ENCODE results near the gene WDFY2.

The WDFY2 gene

DNA sequence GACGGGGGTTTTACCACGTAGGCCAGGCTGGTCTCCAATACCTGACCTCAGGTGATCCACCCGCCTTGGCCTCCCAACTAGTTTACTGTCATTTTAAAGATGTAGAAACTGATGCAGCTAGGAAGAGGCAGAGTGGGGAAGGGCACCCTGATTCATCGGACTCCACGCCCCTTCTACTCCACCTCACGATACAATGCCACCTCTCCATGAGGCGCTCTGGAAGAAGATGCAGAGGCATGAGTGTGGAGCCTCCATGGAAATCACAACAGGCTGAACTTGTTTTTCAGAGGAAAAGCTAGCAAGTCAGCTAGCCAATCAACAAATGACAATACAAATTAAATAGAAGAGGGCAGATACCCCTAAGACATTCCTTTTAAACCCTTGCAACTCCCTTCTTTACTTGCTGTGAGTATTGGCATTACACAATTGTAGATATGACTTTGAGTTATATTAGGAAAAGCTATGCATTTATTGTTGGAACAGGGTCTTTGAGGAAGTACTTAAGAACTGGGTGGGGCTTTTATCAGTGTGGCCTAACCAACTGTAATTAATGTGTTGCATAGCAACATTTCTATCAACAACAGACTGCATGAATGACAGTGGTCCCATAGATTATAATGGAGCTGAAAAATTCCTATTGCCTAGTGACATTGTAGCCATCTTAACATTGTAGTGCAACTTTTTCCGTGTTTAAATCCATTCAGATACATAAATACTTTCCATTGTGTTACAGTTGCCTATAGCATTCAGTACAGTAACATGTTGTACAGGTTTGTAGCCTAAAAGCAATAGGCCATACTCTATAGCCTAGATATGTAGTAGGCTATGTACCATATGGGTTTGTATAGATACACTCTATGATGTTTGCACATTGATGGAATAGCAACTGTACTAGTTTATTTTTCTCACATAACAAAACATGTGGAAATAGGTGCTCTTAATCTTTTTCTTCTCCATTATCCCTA lies 17.6 kb downstream of the WDFY2 start:
- no peak for DNase-seq

DNA sequence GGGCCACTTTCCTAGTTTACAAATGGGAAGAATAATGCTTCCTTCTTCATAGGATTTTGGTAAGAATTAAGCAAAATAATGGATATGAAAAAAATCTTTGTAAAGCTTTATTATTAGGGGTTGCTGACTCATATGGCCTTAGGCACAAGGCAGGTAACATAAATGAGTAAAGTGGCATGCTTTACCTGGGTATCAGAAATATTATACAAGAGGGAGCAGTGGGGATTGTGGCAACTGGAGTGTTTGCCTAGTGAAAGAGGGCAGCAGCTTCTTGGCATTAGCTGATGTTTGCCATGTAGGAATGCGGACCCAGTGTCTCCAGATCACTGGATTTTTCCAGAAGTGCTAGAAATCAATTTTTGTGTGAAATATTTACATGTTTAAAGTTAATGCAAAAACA lies 19.5 kb downstream of the WDFY2 start:
- no peak for DNase-seq

DNA sequence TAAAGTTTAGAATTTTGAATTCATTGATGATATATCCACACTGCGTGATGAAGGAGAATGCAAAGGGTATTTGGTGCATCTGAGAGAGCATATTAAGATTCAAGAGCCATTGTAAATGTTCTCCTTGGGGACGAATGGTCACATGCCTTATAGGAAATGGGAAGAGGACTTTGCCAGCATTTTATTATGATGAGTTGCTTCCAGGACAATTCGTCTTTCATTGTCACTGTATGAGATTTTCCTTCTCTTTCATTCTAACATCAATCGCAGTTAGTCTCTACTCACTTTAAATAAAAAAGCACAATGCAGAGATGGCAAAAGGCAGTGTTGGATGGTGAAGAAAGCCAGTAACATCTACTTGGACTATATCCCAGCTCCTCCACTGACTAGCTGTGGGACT lies 21.4 kb downstream of the WDFY2 start:
- no peak for DNase-seq

DNA sequence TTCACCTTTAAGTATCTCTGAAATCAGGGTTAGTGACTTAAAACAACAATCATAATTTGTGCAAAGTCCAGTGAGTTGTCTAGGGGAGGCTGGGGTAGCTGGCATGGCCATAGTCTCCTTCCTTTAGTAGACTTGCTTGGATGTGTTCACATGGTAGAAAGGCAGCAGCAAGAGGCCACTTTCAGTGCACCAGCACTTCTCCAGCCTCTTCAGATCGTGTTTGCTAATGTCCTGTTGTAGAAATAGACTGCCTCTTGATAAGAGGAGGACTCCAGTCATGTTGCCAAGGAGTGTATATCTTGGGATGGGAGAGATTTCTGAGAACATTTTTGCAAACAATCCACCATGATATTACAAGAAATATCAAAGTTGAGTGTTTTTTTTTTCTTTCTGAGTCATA lies 22.9 kb downstream of the WDFY2 start:
- DNase-seq, result no peak

DNA sequence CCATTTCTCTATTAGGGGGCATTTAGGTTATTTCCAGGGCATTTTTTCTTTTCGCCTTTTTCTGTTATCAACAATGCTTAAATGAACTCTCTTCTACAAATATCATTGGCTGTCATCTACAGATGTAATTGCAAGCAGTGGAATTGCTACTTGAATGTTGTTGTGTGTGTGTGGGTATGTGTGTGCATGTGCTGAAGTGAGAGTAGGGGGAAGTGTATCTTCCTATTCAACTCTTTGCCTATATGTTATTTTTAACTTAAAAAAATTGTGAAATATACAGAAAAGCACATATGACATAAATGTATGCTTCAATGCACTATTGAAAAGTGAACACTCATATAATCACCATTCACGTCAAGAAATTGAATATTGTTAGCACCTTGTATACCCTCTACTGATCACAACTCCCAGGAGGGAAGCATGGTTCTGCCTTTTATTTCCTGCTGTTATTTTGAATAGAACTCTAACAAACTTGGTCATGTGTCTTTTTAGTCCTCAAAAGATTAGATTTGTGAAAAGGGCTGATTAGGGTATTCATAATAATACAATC lies 24.7 kb downstream of the WDFY2 start:
- no peak for DNase-seq

DNA sequence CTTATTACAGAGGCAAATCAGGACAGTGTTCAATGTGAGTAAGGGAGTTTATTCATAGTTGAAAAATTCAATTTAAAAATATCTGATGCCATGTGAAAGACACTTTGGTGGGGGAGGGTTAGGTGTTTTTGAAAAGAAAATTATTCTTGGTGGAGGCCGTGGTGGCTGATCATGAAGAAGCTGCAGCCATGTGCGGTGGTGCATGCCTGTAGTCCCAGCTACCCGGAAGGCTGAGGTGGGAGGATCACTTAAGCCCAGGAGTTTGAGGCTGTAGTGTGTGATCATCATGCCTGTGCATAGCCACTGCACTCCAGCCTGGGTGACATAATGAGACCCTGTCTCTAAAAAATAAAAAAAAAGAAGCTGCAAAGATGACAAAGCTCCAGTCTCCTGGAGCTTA lies 28.6 kb downstream of the WDFY2 start:
- no peak for DNase-seq

DNA sequence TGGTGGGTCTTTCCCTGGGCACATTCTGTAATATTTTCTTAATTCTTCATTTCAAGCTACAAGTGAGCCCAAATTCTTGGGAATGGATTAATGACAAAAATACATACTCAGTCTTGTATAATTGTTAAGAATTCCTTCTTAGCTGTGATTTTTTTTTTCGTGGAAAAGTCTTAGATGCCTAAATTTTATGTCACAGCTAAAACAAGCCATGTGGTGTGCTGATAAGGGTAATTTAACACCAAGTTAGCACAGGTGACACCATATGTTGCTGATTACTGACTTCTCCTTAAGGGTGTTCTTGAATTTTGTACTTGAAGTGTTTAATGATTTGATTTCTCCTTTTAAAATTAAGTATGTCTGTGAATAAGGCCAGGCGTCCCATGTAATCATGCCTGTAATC lies 29.3 kb downstream of the WDFY2 start:
- DNase-seq, result no peak

DNA sequence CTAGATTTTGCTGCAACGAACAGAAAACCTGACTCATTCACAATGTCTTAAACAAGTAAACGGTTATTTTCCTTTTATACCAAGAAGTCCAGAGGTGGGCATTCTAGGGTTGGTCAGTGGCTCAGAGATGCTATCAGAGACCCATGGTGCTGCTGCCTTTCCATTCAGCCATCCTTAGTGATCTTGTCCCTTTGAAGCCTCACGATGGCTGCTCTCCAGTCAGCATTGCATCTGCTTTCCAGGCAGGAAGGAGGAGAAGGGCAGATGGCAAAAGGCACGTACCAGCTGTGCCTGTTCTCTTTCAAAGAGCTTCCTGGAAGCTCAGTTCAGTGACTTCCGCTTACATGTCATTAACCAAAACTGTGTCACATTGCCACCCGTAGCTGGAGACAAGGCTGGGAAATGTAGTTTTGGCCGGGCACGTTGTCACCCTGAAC lies 30.1 kb downstream of the WDFY2 start:
- DNase-seq, result peak in 22 of 51 donors; percentile 8 to 55 (median 34)

DNA sequence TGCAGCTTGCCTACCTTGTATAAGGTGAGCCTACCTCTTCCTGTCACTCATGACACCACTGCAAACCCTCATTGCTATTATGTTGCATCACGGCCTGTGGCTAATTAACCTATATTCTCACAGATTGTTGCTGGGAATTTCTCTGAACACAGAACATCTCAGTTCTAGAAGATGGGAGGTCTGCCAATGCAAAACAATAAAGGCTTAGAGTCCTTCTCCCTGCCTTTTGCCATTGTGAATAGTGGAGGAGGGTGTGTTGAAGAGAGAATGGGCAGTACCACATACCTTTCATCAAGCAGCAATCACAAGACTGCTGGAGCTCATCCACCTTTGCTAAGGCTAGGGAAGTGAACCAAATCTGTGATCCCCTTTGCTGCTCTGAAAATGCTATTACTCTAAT lies 34.4 kb downstream of the WDFY2 start:
- peak in 15 of 51 donors; percentile 11 to 88 (median 30) for DNase-seq

DNA sequence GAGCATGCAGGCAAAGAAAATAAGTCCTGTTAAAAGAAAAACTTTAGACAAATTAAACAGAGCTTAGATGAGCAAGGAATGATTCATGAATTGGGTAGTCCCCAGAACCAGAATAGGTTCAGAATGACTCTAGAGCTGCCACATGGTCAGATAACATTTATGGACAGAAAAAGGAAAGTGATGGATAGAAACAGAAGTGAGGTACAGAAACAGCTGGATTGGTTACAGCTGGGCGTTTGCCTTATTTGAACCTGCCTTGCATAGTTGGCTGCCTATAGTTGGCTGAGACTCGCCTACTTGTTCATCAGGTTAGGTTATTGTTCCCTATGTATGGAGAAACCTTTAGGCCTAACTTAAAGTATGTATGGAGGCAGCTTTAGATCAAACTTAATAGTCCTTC lies 35.4 kb downstream of the WDFY2 start:
- no peak for DNase-seq

DNA sequence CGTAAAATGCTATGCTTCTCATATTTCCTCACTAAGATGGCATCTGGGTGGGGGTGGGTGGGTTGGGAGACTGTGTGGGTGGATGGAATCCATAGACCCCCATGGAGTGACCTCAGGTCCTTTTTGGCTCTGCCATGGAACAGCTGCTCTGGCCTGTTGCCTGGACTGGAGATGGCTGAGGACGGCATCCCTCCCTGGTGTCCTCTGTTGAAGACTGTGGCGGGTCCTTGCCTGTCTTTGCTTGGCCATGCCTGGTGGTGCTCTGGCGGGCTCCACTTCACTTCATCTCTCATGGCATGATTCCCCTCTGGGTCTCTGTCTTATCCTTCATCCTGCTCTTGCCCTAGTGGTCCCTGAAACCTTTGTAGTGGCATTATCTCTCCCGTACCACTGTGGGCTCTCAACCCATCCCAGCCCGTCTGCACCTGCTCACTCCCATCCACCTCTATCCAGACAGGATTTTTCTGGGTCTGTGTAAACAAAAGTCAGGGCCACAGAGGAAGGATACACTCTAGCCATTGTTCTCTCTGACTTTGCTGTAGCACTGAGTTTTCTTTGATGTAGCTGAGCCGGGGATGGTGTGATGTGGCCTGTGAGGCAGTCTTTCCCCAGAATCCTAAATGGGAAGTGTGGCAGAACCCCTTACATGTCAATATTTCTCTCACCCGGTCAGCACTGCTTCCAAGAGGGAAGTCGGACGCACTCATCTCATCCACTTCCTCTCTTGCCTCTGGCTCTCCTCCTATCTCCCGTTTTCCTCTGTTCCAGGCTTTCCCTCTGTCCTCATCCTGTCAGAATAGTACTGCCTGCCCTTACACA lies 36.1 kb downstream of the WDFY2 start:
- peak in 23 of 51 donors; percentile 5 to 63 (median 31) for DNase-seq

DNA sequence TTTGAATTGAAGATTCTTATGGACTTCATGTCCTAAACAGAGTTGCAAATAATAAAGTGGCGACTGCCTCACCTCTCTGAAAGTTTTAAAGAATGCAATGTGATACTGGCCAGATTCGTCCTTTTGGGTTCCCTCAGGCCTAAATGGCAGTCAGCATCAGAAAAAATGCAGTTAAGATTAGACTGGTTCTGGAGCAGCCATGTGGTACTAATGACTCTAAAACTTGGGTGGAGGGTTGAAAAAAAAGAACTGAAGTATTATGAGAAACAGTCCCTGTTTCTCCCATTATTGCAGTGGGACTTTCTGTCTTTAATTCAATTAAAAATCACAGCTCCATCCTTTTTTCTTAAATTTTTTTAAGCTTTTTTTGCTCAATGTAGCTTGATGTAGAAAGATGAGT lies 37.3 kb downstream of the WDFY2 start:
- DNase-seq, result no peak

DNA sequence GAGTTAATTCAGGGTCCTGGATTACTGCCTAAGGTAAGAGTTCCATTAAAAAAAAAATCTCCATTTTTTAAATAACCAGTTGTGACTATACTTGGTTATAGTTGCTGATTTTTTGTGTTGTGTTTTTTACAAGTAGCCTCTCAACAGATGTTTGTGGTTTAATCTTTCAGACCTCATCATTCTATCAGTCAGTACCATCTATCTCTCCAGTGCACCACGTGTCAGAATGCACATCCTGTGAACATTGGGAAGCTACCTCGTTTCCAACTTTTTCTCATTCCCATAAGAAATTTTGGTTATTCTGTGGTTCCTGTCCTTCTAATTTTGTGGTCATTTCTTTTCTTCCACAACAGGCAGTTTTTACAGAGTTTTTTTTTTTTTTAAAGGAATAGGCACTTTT lies 39.2 kb downstream of the WDFY2 start:
- no peak for DNase-seq

DNA sequence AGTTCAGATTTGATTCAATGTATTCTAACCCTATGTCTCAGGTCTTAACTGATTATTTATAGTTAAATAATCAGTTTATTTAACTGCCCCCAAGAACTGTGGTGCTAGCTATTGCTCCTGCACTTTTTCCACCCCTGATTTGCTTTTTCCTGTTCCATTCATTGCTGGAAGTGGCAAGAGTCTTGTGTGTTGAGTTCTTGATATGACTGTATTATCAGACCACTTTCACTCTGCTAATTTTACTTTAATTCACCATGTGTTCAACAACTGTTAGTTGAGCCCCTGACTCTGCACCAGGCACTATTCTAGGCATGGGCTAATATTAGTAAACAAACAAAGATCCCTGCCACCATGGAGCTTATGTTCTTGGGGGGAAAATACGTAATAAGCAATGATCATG lies 39.9 kb downstream of the WDFY2 start:
- no peak for DNase-seq

DNA sequence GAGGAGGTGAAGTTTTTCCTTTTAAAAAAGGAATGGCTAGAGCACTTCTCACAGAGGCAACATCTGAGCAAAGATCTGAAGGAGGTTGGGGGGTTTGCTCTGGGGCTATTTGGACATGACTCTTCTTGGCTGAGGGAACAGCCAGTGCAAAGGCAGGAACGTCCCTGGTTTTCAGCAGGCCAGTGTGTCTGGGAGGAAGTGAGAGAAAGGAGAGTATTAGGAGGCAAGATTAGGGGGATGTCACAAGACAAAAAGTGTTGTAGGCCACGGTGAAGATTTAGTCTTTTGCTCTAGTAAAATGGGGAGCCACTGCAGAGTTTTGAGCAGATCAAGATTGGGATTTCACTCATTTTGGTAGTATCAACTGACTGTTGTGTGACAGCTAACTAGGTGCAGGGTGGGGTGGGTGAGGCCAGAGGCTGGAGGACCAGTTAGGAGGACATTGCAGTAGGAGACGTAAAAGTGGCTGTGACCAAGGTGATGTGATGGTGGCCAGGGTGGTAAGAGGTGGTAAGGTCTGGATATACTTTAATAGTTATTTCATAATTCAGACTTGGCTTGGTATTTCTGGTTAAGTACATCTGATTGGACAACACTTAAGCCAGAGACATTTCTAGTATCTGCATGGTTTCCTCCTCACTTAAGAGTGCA lies 40.6 kb downstream of the WDFY2 start:
- no peak for DNase-seq

DNA sequence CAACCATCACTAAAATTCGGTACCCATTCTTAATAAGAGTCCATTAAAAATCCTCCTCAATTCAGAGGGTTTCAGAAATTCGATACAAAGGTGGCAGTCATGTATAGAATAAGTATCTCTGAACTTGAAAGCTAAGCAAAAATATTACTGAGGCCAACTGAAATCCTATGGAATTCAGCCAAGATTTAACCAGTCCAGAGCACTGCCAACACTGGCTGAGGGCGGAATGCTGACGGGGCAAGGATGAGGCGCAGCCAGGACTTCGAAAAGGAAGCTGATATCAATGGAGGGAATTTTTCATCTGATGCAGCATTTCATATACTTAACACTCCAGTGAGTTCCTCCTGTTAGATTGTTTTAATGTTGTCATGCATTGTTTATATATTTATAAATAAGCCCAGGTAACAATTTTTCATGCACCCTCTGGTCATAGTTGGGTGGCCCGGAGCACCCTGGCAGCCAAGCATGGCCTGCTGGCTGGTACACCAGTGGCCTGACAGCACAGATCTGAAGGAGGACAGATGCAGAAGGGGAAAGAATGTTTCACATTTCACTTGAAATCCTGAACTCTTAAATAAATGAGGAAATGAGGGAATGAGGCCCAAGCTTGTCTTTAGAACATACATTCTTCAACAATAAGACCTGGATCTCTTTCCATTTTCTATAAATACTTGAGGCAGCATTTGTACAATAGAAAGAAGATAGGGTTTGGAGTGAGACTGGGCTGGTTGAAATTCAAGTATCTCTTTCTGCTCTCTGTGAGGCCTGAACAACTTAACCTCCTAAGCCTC lies 41.5 kb downstream of the WDFY2 start:
- peak in 8 of 51 donors; percentile 7 to 35 (median 16) for DNase-seq

DNA sequence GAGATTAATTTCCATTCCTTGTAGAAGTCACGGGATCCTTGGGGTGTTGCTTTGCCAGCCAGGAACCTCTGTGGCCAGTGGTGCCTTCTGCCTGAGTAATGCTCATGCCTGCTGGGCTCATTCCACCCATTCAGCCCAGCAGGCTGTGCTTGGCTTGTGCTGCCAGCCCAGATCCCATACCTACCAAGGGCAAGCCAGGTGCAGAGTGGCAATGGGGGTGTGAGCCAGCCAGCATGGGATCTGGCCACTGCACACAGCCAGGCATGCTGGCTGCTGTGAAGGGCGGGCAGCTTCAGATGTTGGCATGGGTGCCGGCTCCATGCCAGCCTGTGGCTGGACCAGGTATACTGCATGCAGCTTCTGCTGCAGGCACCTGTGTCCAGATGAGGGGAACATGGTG lies 42.5 kb downstream of the WDFY2 start:
- DNase-seq, result peak in 2 of 51 donors; percentile 17 to 24

DNA sequence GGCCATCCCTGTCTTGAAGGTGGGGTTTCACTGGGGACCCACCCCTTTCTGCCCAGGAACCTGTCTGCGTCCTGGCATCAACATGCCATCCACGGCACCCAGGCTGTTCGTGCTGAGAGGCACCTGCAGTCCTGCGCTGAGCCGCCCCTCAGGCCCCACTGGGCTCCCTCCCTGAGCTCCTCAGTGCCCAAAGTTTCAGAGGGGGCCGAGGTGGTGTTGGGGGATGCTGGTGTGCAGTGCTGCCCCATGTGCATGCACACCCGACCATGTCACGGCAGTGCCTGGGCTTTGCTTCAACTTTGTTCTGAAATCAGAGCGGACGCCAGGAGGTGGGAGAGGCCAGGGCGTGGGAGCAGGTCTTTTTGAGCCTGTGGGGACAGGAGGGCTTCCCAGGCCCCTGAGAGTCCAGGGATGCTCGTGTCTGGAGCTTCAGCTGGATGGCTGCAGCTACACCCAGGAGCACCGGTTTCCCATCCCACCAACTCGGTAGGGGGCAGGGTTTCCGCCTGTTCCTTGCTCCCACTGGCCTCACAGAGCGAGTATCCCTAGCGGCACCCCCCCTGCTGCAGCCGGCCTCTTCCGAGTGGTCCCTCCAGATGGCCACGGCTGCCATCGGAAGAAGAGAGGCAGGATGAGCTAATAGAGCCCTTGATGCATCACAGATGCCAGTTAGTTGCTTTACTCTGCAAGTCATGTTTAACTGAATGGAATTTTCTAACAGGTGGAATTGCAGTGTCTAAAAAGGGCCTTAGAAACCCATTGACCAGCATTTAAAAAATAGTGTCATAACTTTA lies 44.0 kb downstream of the WDFY2 start:
- DNase-seq, result peak in 4 of 51 donors; percentile 0 to 35 (median 21)

DNA sequence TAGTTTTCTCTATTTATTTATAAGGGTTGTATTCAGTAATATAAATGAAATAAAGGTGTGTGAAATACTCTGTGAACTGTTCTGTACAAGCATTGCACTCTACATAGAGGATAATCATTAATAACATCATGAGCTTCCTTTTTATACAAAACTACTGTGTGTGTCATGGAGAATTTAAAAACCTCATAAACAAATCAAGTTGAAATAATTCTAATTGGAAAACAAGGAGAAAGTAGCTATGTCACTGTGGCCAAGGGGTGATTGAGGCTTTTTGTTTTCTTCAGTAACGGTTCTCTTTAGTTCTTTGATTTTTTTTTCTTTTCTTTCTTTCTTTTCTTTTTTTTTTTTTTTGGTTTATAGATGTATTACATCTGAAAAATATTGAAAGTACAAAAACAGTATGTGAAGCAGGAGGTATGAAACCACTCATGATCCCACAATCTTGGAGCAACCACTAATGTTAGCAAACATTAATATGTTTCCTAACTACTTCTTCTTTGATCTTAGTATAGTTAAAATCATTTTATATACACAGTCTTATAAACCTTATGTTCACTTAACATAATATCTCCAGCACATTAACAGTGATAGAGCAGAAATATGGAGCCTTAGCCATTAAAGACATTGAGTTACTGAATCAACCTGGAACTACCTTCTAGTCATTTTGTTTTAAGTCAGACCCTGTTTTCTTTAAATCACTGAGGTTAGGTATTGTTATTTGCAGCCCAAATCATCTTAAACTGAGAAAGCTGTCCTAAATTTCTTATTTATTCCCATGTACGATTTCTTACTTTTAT lies 45.4 kb downstream of the WDFY2 start:
- DNase-seq, result no peak

Data from hypothalamus (tissue), 51 donors.